Measurements from ENCODE around the gene PRKD2. TPM values are rescaled to one million over a fixed set of nuclear protein-coding genes. Genes with fewer than 3 reads are reported as not detected.

PRKD2 gene
- total RNA-seq, 1 donor from 2014 or later, result 58.9 TPM

DNA sequence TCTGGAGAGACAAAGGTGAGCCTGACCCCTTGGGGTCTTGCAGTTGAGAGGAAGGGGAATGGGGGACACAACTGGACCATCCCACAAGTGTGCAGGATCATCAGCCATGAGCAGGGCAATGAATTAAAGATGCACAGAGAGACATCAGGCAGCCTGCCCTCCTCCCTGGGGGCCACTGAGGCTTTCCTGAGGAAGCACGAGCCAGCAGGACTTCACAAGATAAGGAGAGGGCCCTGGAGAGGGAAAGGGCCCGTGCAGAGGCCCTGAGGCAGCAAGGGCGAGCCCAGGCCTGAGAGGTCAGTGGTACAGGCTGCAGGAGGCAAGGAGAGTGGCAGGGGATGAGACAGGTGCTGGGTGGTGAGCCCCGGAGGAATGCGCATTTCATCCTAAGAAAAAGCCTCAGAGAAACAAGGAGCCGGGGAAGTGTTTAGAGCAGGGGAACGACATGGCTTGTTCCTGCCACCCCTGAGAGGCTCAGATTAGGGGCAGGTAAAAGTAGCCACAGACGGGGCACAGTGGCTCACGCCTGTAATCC lies 9.0 kb upstream of the PRKD2 start:
- DNase-seq, result no peak
- Histone ChIP-seq H3K9me3 (no peaks in the 10 kb centered on the region), H3K27ac (no peak overlapping the region), H3K27me3 (no peaks in the 10 kb centered on the region), H3K4me3 (no peak overlapping the region), H3K4me1 (peaks cover 28% of the 10 kb centered on the region), H3K36me3 (peaks cover 96% of the 10 kb centered on the region)
- no peak for ATAC-seq
- intact Hi-C loops (cut with DNase I), result no loop called here
- TF ChIP-seq, protein P1, sequence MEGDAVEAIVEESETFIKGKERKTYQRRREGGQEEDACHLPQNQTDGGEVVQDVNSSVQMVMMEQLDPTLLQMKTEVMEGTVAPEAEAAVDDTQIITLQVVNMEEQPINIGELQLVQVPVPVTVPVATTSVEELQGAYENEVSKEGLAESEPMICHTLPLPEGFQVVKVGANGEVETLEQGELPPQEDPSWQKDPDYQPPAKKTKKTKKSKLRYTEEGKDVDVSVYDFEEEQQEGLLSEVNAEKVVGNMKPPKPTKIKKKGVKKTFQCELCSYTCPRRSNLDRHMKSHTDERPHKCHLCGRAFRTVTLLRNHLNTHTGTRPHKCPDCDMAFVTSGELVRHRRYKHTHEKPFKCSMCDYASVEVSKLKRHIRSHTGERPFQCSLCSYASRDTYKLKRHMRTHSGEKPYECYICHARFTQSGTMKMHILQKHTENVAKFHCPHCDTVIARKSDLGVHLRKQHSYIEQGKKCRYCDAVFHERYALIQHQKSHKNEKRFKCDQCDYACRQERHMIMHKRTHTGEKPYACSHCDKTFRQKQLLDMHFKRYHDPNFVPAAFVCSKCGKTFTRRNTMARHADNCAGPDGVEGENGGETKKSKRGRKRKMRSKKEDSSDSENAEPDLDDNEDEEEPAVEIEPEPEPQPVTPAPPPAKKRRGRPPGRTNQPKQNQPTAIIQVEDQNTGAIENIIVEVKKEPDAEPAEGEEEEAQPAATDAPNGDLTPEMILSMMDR (IDR thresholded peaks at IDR 0.05), result no peak

DNA sequence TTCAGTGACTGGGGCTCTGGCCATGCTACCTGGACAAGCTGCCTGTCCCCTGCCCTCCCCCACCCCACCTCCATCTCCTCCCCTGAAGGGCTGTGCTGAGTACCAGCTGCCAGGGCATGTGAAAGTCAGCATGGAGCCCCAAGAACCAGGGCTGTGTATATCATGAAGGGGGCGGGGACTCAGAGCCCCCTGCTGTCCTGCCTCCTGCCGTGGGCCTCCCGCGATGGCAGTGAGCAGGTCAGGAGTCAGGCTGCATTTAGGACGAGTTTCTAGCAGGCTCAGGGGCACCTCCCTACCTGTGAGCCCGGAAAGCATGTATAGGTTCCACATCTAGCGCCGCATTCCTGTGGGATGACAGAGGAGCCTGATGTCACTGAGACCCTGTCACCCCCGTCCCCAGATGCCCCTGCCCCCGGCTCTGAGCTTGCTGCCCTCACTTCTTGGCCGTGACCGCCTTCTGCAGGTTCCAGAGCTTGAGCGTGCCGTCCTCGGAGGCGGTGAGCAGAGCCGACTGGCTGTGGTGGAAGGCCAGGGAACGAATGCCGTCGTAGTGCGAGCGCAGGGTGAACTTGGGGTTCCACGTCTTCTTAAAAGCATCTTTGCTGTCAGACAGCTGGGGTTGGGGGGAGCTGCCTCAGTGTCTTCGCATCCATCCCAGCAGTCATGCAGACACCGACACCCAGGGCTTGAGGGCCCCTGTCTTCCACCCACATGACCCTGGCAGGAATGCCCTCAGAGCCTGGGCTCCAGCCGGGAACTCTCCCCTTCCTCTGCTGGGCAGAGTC lies 8.3 kb upstream of the PRKD2 start:
- no peak overlapping the region for H3K4me3 ChIP-seq
- DNase-seq, result peak; percentile 52
- H3K9me3 ChIP-seq, result no peaks in the 10 kb centered on the region
- TF ChIP-seq, protein P1 (IDR thresholded peaks at IDR 0.05), result no peak
- intact Hi-C loops (cut with DNase I), result no loop called here
- H3K36me3 ChIP-seq, result peaks cover 98% of the 10 kb centered on the region
- H3K27me3 ChIP-seq, result no peaks in the 10 kb centered on the region
- H3K27ac ChIP-seq, result no peak overlapping the region
- H3K4me1 ChIP-seq, result peaks cover 28% of the 10 kb centered on the region
- no peak for ATAC-seq

DNA sequence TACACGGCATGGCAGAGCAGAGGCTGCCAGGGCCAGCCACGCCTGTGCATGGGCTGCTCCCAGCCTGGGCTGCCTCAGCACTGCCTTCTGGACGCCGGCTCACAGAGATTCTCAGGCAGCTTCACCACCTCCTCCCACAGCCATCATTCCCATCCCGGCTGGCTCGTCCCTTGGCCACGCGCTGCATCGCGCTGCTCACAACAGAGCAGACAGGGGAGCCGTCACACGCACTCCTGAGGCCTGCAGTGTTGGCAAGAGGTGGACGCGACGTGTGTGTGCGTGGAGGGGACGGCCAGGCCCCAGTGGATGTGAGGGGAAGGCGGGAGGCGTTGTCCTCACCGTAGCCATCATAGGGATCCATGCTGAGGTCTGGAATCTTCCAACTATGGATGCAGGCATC lies 7.6 kb upstream of the PRKD2 start:
- intact Hi-C loops (cut with DNase I), result no loop called here
- Histone ChIP-seq H3K9me3 (no peaks in the 10 kb centered on the region), H3K36me3 (peaks cover 93% of the 10 kb centered on the region), H3K4me1 (peaks cover 28% of the 10 kb centered on the region), H3K27me3 (no peaks in the 10 kb centered on the region), H3K4me3 (no peak overlapping the region), H3K27ac (no peak overlapping the region)
- TF ChIP-seq, protein P1 (IDR thresholded peaks at IDR 0.05), result no peak
- DNase-seq, result no peak
- ATAC-seq, result no peak

GRCh38 chr19:46723471-46723870 lies 6.6 kb upstream of the PRKD2 start:
- intact Hi-C loops (cut with DNase I), result no loop called here
- H3K27me3 ChIP-seq, result no peaks in the 10 kb centered on the region
- no peak for ATAC-seq
- TF ChIP-seq, protein P1 (IDR thresholded peaks at IDR 0.05), result no peak
- no peak for DNase-seq
- H3K9me3 ChIP-seq, result no peaks in the 10 kb centered on the region
- H3K36me3 ChIP-seq, result peaks cover 85% of the 10 kb centered on the region
- no peak overlapping the region for H3K4me3 ChIP-seq
- H3K27ac ChIP-seq, result peak overlapping the region; percentile 30
- H3K4me1 ChIP-seq, result peaks cover 25% of the 10 kb centered on the region

- H3K27ac ChIP-seq, result peak overlapping the region; percentile 30
- H3K4me1 ChIP-seq, result peaks cover 25% of the 10 kb centered on the region
- DNase-seq (no peak), ATAC-seq (peak; percentile 6)
- no peak overlapping the region for H3K4me3 ChIP-seq
- H3K36me3 ChIP-seq, result peaks cover 81% of the 10 kb centered on the region
- TF ChIP-seq, protein P1 (IDR thresholded peaks at IDR 0.05), result no peak
- H3K9me3 ChIP-seq, result no peaks in the 10 kb centered on the region
- intact Hi-C loops (cut with DNase I), result no loop called here
- H3K27me3 ChIP-seq, result no peaks in the 10 kb centered on the region
These were observed 6.1 kb upstream of the PRKD2 start for GRCh38 chr19:46723023-46723461.

Data from upper lobe of right lung (tissue), 1 donor.